ENCODE measurements around the gene PSMC3IP. TPM values are rescaled to one million over a fixed set of nuclear protein-coding genes. Genes with fewer than 3 reads are reported as not detected.
A peak's percentile ranks its signal among the peaks of the same experiment; 100 is the strongest.

The PSMC3IP gene
- total and polyA plus RNA-seq, 4 donors: 0.58 to 3.0 (median 1.1) TPM

GRCh38 chr17:42617956-42618431 lies 40.5 kb upstream of the PSMC3IP start:
- WGBS: 83% methylated on average over 4 of the region's 4 CpGs
- H3K27ac ChIP-seq (ENCODE audit: low read depth in 1 of 2, low read length in 2 of 2): no peak overlapping the region
- TF ChIP-seq FOXA1 (IDR thresholded peaks at IDR 0.05) (no peak), NR2F2 (IDR thresholded peaks at IDR 0.05) (no peak), MAX (IDR thresholded peaks at IDR 0.05) (no peak), YY1 (IDR thresholded peaks at IDR 0.05) (no peak), FOXA2 (IDR thresholded peaks at IDR 0.05) (no peak), GABPA (IDR thresholded peaks at IDR 0.05 in 1 of 2, conservative IDR thresholded peaks at IDR 0.05 in 1 of 2) (no peak), CTCF (IDR thresholded peaks at IDR 0.05; ENCODE audit: low read depth, low read length, missing input control) (no peak), REST (IDR thresholded peaks at IDR 0.05) (no peak), RAD21 (IDR thresholded peaks at IDR 0.05) (no peak), HNF4A (conservative IDR thresholded peaks at IDR 0.05) (no peak), JUND (IDR thresholded peaks at IDR 0.05) (no peak), RXRA (IDR thresholded peaks at IDR 0.05) (no peak), HNF4G (IDR thresholded peaks at IDR 0.05) (no peak), TAF1 (conservative IDR thresholded peaks at IDR 0.05) (no peak), SP1 (IDR thresholded peaks at IDR 0.05) (no peak), EGR1 (IDR thresholded peaks at IDR 0.05; ENCODE audit: low read depth in 2 of 2) (no peak)
- TF ChIP-seq, protein P1, sequence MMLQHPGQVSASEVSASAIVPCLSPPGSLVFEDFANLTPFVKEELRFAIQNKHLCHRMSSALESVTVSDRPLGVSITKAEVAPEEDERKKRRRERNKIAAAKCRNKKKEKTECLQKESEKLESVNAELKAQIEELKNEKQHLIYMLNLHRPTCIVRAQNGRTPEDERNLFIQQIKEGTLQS (IDR thresholded peaks at IDR 0.05): no peak
- TF ChIP-seq, protein P2, sequence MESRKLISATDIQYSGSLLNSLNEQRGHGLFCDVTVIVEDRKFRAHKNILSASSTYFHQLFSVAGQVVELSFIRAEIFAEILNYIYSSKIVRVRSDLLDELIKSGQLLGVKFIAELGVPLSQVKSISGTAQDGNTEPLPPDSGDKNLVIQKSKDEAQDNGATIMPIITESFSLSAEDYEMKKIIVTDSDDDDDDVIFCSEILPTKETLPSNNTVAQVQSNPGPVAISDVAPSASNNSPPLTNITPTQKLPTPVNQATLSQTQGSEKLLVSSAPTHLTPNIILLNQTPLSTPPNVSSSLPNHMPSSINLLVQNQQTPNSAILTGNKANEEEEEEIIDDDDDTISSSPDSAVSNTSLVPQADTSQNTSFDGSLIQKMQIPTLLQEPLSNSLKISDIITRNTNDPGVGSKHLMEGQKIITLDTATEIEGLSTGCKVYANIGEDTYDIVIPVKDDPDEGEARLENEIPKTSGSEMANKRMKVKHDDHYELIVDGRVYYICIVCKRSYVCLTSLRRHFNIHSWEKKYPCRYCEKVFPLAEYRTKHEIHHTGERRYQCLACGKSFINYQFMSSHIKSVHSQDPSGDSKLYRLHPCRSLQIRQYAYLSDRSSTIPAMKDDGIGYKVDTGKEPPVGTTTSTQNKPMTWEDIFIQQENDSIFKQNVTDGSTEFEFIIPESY (IDR thresholded peaks at IDR 0.05): no peak

More at GRCh38 chr17:42617956-42618431, 40.5 kb upstream of the PSMC3IP start:
- Histone ChIP-seq H3K4me1 (ENCODE audit: control insufficient read depth in 4 of 4, insufficient read depth in 4 of 4, low read length in 3 of 4) (peaks cover 0 to 13% (median 10%) of the 10 kb centered on the region in 4 donors), H3K27me3 (ENCODE audit: control insufficient read depth in 4 of 4, insufficient read depth in 4 of 4, low read length in 3 of 4) (no peaks in the 10 kb centered on the region), H3K9ac (ENCODE audit: low read depth in 1 of 2, low read length in 2 of 2) (no peak overlapping the region), H3K36me3 (ENCODE audit: control insufficient read depth in 4 of 4, insufficient read depth in 3 of 4, low read depth in 1 of 4, low read length in 3 of 4) (peaks cover 4 to 22% (median 12%) of the 10 kb centered on the region in 4 donors), H3K4me3 (ENCODE audit: low read depth in 1 of 3, low read length in 3 of 3) (no peak overlapping the region), H3K9me3 (ENCODE audit: control insufficient read depth in 4 of 4, low read length in 3 of 4) (no peaks in the 10 kb centered on the region)
- peak; percentile 59 for DNase-seq (ENCODE audit: low spot score)
